ENCODE measurements around the gene PAX3.

GRCh38 chr2:222218786-222219185 is 80.0 kb downstream of the PAX3 start:
- TF ChIP-seq ZNF138 (CRISPR knock-in tag; conservative IDR thresholded peaks at IDR 0.05) = no peak
- no peak for TF ChIP-seq CTCF (IDR thresholded peaks at IDR 0.05)
- TF ChIP-seq JUN (CRISPR knock-in tag; IDR thresholded peaks at IDR 0.05) = no peak
- no peak for TF ChIP-seq SMAD3 (CRISPR knock-in tag; IDR thresholded peaks at IDR 0.05; ENCODE audit: borderline replicate concordance)
- TF ChIP-seq ZNF263 (CRISPR knock-in tag; IDR thresholded peaks at IDR 0.05; ENCODE audit: low read depth) = no peak
- TF ChIP-seq NFE2L1 (CRISPR knock-in tag; IDR thresholded peaks at IDR 0.05) = no peak
- no peak for TF ChIP-seq AFF4 (CRISPR knock-in tag; IDR thresholded peaks at IDR 0.05; ENCODE audit: borderline replicate concordance)
- no peak for TF ChIP-seq FOXP4 (CRISPR knock-in tag; IDR thresholded peaks at IDR 0.05)
- TF ChIP-seq FOXJ3 (CRISPR knock-in tag; IDR thresholded peaks at IDR 0.05; ENCODE audit: borderline replicate concordance) = no peak
- TF ChIP-seq NFYB (CRISPR knock-in tag; conservative IDR thresholded peaks at IDR 0.05; ENCODE audit: low read depth) = no peak
- TF ChIP-seq ZNF281 (CRISPR knock-in tag; IDR thresholded peaks at IDR 0.05) = no peak
- TF ChIP-seq NR2C2 (CRISPR knock-in tag; IDR thresholded peaks at IDR 0.05) = no peak
- no peak for TF ChIP-seq MXD4 (CRISPR knock-in tag; IDR thresholded peaks at IDR 0.05; ENCODE audit: borderline replicate concordance)

Data from WTC11 (cell line).